Astrocyte of the spinal cord (primary cell): ENCODE measurements around the gene CNOT10.
"Not testable (repeated sequence)": the region's sequence is repeated elsewhere in the genome, so short reads cannot be mapped to it uniquely, and the experiment has no call there.

Source experiments
- DNase-seq: peaks from one replicate; pipeline ENCODE4 v3.0.0; 2011; ENCODE audit warnings: low read depth, low spot score
- H3K4me3 ChIP-seq: 2 replicates; pipeline ENCODE4 v1.5.1; 2011; ENCODE audit warnings: low read depth, mild to moderate bottlenecking, low read length, moderate library complexity
- CTCF ChIP-seq: IDR thresholded peaks from 2 replicates; pipeline ENCODE4 v1.5.1; 2012; ENCODE audit warnings: low read depth, mild to moderate bottlenecking, low read length, inconsistent platforms
- in situ Hi-C: cut with HindIII; loops from 2 replicates; pipeline ENCODE4 v1.10.0; 2017; ENCODE audit warnings: low sequenced_read_pairs

CNOT10 gene

GRCh38 chr3:32794487-32795308 lies 109.7 kb downstream of the CNOT10 start:
- in situ Hi-C loops = no loop called here
- no peak for DNase-seq
- no peak overlapping the region for H3K4me3 ChIP-seq
- TF ChIP-seq CTCF = no peak

GRCh38 chr3:32796384-32796950 lies 111.5 kb downstream of the CNOT10 start:
- in situ Hi-C loops = not testable (repeated sequence)

GRCh38 chr3:32797776-32798175 lies 112.8 kb downstream of the CNOT10 start:
- in situ Hi-C loops = no loop called here

More at GRCh38 chr3:32796384-32796950, 111.5 kb downstream of the CNOT10 start:
- H3K4me3 ChIP-seq, DNase-seq: not testable (repeated sequence)

GRCh38 chr3:32801440-32801839 lies 116.5 kb downstream of the CNOT10 start:
- in situ Hi-C loops, H3K4me3 ChIP-seq, DNase-seq: not testable (repeated sequence)

More at GRCh38 chr3:32797776-32798175, 112.8 kb downstream of the CNOT10 start:
- no peak for TF ChIP-seq CTCF
- no peak for DNase-seq
- no peak overlapping the region for H3K4me3 ChIP-seq

- no peak overlapping the region for H3K4me3 ChIP-seq
- in situ Hi-C loops = no loop called here
- DNase-seq = no peak
- no peak for TF ChIP-seq CTCF
Measured at GRCh38 chr3:32813180-32813579, 128.2 kb downstream of the CNOT10 start.

- no peak for DNase-seq
- in situ Hi-C loops = no loop called here
- TF ChIP-seq CTCF = no peak
- H3K4me3 ChIP-seq = no peak overlapping the region
Measured at GRCh38 chr3:32814361-32814760, 129.4 kb downstream of the CNOT10 start.

- DNase-seq = no peak
- in situ Hi-C loops = no loop called here
- no peak for TF ChIP-seq CTCF
- no peak overlapping the region for H3K4me3 ChIP-seq
Measured at GRCh38 chr3:32815841-32816438, 131.0 kb downstream of the CNOT10 start.
